Stimulated activated CD8-positive, alpha-beta memory T cell treated with anti-CD3 and anti-CD28 coated beads, Interleukin-15, amount 100 ng/mL, for 48 hours (primary cell): Measurements from ENCODE around the gene WFIKKN1.
"Not testable (repeated sequence)": the region's sequence is repeated elsewhere in the genome, so short reads cannot be mapped to it uniquely, and the experiment has no call there.

Experiments used
- DNase-seq, 2 donors: peaks; one replicate each; pipeline ENCODE4 v3.0.0-alpha.2; 2020; ENCODE audit warnings: low read depth in 2 of 2

Gene WFIKKN1

DNA sequence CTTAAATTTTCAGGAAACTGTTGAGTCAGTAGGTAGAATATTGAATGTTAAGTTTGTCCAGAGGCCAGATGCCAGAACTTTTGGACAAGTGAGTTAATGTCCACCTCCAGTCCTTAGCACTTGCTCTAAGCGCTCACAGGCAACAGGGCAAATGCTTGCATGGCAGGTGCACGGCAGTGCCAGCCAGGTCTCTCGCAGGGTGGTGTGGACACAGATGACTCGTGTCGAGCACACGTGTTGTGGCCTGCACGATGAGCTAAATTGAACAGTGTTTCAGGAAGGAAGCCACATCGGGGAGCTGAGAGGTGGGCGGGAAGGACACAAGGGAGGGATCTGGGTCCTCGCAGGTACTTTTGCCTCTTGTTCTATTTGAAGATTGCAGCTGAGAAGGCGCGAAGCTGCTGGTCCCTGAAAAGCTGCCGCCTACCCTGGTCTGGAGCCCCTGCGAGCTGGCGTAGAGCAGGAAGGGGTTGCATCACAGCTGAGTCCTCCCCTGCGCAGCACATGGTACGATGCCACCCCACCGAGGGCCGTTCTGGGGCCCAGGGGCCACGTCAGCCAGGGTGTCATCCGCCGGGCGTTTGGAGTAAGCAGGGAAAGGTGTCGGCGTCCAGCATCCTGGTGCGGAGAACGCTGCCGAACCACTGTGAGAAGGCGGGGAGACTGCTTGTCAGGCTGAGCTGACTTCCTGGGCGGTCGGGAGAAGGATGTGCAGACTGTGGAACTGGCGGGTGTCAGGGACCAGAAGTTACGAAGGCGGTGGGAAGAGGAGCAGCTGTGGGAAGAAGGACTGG is 34.6 kb upstream of the WFIKKN1 start:
- DNase-seq = no peak

DNA sequence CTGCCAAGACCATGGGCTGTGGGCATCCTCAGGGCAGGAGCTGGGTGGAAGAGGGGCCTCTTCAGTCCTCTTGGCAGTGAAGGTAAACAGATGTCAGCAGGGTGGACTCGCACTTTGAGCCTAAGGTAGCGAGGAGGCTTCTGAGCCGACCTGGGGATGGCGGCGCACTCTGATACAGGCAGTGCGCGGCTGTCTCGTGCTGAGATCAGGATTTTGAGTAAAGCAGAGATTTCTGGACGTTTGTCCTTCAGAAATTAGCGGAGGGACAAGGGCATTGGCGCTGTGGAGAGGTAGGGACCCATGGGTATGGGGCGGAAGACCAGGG is 34.1 kb upstream of the WFIKKN1 start:
- DNase-seq = no peak

DNA sequence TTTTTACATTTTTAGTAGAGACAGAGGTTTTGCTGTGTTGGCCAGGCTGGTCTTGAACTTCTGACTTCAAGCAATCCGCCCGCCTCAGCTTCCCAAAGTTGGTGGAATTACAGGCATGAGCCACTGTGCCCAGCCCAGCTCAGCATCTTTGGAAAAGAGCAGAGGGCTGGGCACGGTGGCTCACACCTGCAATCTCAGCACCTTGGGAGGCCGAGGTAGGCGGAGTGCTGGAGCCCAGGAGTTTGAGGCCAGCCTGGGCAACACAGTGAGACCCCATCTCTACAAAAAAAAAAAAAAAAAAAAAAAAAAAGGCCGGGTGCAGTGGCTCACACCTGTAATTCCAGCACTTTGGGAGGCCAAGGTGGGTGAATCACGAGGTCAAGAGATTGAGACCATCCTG is 33.1 kb upstream of the WFIKKN1 start:
- not testable (repeated sequence) for DNase-seq

DNA sequence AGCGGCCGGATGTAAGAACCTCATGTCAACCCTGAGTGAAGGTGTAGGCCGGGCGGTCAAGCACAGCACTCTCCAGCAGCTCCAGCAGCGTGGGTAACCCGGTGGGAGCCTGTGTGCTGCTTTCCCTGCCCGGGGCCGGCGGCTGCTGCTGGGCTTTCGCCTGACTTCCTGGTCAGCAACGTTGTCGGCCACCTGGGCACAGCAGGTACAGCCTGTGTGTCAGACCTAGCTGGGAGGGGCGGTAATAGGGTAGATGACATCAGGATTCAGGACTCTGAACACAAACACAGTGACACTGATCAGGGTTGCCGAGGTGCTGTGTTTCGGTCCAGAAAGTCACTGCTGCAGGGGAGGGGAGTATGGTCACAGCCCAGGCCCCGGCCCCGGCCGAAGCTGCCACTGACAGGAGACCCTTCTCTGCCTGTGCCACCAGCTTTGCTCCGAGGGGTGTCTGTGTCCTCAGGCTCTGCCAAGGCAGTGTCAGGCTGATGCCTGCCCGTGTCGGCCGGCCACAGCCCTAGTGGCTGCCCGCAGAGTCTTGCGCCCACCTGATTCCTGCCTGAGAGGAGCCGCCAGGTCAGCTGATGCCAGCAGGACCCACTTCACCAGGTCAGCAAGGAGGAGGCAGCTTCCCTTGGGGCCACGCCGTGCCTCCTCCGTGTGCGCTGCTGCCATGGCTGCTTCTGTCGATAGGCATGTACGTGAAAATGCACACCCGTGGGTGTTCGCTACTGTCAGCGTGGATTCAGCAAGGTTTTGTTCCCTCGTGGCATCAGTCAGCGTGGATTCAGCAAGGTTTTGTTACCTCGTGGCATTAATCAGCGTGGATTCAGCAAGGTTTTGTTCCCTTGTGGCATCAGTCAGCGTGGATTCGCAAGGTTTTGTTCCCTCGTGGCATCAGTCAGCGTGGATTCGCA is 31.7 kb upstream of the WFIKKN1 start:
- DNase-seq = no peak

DNA sequence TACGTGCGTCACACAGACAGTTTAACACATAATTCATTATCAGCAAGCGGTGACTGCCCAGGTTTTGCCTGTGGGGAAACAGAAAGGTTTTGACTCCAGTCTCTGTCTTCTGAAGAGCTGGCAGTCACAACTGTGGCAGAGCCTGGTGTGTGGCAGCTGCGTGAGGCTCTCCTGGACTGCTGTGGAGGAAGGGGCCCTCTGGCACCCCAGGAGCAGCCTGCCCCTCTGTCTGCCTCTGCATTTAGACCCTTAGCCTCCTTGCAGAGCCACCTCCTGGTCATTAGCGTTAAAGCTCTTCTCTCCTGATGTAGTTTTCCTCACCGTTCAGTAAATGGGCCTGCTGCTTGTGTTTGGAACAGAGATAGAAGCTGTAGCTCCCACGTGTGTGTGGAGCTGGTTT is 30.0 kb upstream of the WFIKKN1 start:
- no peak for DNase-seq

DNA sequence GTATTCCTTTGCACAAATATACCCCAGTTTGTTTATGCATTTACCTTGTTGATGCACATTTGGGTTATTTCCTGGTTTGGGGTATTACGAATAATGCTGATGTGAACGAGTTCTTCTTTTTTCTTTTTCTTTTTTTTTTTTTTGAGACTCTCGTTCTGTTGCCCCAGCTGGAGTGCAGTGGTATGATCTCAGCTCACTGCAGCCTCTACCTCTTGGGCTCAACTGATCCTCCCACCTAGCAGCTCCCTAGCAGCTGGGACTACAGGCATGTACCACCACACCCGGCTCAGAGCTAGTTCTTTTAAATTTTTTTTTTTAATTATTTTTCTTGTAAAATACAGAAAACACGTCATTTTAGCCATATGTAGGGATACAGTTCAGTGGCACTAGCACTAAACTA is 26.9 kb upstream of the WFIKKN1 start:
- DNase-seq = no peak

DNA sequence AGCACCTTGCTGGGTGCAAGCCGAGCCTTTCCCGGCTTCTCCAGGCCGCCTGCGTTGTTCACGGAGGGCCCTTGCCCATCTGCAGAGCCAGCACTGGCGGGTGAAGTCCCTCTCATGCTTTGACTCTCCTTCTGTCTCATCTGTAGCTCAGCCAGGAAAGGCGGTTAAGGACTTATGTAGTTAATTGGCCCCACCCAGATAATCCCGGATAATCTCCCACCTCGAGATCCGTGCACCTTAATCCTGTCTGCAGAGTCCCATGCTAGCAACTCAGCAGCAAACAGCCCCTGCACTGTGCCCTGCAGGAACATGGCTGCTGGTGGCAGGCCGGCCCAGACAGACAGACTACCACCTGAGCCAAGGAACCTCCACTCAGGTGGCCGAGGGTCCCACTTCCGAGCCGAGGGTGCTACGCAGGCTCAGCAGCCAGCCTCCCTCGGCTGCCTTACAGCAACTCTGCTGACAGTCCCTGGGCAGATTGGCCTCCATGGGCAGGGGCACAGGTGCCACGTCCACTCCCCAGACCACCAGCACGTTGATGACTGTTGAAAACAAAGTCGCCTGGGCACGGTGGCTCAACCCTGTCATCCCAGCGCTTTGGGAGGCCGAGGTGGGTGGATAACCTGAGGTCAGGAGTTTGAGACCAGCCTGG is 24.0 kb upstream of the WFIKKN1 start:
- no peak for DNase-seq

DNA sequence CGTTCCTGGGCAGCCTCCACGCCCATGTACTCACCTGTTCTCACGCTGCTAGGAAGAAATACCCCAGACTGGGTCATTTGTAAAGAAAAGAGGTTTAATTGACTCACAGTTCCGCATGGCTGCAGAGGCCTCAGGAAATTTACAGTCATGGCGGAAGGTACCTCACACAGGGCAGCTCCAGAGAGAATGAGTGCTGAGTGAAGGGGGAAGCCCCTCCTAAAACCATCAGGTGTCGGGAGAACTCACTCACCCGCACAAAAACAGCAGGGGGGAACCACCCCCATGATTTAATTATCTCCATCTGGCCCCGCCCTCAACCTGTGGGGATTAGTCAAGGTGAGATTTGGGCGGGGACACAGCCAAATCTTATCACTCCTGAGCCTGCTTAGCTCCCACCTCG is 22.8 kb upstream of the WFIKKN1 start:
- peak in 1 of 2 donors; percentile 50 for DNase-seq

DNA sequence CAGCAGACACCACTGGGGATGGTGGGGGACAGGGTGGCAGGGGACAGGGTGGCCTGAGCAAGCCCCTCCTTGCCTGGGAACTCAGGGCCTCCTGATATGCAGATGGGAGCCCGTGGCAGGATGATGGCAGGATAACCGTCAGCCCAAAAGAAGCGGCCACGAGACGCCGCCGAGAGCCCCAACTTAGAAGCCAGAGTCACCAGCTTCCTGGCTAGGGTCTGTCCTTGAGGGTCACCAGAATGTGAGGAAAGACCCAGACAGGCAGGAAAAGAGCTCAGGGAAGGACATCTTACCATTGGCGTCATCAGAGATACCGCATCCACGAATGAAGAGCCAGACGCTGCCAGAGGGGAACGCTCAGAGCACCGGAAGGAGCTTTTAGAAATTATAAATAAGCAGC is 21.5 kb upstream of the WFIKKN1 start:
- no peak for DNase-seq

DNA sequence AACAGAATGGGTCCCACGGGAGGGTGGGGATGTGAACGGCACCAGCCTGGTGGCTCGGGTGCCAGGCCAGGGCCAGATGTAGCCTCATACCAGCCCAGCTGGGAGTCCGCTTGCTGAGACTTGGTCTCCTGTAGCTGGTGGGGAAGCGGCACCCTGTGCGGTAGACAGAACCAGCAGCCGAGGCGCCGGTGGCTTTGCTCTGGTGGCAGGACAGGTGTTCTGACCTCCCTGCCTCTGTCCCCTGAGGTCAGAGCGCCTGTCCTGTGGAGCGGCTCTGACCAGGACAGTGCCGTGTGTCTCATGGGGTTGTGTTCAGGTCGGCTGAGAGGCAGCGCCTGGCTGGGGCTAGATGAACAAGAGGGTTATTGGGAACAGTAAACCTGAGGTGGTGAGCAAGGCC is 20.8 kb upstream of the WFIKKN1 start:
- no peak for DNase-seq

DNA sequence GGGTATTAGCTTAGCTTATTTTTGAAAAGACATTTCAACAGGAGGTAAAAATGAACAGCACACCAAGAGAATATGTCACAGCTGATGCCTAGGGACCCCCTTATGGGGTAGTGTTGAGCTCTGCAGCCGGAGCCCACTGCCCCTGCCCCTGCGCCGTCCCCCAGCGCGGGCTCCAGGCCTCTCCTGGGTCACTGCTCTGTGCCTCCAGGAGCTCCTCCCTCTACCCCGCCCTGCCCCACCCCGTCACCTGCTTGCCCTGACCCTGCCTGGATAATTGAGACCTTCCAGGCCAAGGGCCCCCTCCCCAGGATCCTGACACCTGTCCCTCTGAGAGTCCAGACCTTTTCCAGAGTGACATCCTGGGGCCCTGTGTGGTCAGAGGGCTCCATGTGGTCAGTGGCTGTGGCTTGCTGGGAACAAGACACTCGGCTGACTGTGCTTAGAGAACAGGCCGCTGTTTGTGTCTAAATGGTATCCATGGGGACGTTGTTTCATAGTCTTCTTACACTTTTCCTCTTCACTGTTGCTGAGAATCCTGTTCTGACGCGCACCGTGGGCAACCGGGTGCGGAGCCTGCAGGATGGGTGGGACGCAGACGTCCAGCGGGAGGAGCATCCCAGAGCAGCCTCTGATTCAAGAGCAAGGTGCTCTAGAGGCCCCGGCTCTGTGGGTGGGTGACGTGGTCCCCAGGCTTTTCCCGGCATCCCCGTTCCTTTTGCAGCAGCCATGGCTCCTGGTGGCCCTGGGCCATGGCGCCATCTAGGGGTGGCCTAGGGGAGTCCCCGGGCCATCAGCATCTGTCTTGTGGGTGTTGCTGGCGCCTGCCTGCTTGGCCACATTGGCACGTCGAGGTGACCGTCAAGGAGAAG is 20.0 kb upstream of the WFIKKN1 start:
- DNase-seq = peak; percentile 43 to 56

DNA sequence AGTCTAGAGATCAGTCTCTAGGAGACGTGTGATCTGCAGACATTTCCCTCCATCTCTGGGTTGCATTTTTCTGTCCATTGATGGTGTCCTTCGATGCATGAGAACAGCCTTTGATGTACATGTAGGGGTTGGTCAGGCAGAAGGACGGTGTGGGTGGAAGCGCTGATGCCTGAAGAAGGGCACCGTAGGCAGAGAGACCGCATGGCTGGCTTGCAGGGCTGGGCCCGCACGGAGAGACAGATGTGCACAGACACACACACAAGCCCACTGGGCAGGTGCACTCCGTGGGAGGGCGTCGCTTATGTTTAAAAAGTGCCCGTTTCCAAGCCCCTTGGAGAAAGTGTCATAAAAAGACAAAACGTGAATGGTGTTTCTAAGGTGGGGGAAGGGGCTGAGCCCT is 15.7 kb upstream of the WFIKKN1 start:
- no peak for DNase-seq

DNA sequence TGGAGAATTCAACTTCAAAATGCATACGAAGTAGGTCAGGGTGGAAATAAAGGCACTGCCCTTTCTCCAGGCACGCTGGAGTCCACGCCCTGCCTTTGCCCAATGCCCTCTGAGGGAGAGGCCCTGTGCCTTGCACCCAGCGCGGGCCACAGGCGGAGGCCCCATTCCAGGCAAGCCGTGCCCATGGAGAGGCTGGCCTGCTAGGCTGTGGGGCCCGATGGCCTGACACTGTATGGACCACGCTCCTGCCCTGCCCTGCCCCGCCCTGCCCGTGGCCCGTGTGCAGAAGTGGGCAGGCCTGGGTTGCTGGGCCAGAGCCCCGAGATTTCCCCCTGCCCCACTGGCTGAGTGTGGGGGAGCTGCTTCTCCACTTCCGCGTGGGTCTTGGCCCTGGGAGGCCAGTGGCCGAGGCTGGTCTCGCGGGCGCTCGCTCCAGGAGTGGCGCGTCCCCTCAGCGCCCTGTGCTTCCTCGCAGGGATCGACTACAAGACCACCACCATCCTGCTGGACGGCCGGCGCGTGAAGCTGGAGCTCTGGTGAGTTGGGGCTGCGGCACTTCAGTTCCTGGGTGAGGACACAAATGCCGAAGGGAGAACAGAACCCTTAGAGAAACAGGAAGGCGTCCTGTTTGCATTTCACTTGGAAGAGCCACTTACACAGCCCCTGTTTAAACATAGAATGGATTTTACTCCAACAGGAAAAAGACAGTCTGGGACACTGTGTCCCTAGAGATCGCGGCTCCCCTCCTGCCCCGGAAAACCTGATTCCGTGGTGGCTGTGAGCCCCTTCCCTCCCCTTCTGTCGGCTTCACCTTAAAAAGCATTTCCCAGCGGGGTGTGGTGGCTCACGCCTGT is 13.8 kb upstream of the WFIKKN1 start:
- no peak for DNase-seq

DNA sequence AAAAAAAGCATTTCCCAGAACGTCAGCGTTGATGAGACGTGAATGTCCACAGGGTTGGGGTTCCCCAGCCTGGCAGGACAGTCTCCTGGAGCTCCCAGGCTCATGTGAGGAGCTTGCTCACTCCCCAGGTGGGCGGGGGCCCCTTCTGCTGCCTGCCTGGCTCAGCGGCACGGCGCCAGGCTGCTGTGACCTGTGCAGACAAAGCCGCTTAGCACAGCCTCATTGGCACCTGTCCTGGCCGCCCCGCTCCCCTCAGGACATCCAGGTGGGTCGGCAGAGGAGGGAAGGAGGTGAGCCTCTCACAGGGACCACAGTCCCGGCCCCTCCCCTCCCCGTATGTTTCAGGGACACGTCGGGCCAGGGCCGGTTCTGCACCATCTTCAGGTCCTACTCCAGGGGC is 12.9 kb upstream of the WFIKKN1 start:
- DNase-seq = no peak

DNA sequence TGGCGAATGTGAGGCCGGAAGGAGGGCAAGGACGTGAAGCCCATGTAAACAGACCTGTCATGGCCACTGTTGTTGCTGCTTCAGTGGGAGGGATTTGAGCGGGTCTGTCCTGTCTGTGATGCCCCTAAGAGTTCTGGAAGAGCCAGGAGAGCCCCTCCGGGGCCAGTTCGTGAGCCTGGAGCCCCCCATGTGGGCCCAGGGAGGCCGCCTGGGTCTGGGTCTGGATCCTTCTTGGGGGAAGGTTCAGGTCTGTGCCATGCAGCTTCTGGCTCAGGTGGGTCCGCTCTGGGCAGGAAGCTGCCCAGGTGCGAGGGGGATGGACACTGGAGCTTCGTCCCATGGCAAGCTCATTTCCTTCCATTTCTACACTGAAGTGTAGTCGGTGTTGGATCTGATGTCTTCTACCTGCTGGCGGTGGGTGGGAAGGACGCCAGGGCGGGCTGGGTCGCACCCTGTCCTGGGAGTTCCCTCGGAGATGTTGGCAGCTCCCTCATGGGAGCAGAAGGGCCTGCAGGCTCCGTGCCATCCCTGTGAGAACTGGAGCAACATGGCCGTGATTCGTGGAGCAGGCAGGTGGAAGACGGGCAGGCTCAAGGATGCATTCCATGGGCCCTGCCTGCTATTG is 11.2 kb upstream of the WFIKKN1 start:
- DNase-seq = no peak

DNA sequence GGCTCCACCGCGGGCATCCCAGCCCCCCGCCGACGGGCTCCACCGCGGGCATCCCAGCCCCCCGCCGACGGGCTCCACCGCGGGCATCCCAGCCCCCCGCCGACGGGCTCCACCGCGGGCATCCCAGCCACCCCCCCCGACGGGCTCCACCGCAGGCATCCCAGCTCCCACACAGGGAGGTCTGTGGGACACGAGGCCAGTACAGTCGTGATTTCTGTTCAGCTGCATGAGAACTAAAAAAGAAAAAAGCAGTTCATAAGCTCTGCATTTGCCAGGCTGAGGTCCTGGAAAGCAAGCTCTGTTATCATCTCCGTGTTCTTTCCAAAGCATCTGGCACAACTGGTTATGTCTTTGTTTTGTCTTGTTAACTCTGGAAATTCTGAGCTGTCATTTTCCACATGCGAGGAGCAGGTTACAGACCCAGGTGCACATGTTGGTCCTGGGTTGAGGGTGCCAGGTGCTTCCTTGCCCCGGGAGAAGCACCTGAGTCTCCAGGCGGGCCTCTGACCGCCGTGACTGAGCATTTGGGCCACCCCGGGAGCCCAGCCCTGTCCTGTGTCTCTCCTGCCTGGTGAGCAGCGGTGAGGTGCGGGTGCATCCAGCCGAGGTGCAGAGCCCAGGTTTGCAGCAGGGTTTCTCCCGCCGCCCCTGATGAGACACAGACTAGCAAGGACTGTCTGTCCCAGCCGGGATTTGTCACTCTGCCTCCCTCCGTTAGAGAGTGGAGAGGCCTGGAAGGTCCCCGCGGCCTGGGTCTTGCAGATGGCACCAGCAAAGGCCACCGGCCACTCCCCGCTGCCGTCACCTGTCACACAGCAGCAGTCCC is 9.9 kb upstream of the WFIKKN1 start:
- no peak for DNase-seq

DNA sequence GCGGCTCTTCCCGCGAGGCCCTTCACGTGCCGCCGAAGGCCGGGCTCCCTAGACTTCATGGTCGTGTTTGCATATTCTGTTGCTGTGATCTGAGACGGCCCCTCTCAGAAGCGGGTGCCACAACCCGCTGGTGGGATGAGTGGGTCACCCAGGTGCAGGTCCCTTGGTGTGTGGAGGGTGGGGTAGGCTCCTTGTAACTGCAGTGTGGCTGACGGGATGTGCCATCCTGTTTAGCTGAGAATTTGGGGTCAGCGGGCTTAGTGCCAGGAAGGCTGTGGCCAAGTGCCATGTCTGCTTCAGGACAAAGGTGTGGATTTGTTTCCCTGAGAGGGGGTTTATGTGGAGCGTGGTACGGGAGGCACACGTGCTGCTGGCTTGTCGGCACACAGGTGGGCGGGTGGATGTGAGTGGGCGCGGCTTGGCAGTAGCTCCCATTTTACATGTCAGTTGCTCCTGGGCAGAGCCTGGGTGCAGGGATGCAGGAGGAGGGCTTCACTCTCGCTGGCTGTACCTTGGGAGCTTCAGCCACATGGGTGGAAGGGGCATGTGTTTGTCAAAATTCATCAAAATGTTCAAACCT is 9.2 kb upstream of the WFIKKN1 start:
- no peak for DNase-seq

DNA sequence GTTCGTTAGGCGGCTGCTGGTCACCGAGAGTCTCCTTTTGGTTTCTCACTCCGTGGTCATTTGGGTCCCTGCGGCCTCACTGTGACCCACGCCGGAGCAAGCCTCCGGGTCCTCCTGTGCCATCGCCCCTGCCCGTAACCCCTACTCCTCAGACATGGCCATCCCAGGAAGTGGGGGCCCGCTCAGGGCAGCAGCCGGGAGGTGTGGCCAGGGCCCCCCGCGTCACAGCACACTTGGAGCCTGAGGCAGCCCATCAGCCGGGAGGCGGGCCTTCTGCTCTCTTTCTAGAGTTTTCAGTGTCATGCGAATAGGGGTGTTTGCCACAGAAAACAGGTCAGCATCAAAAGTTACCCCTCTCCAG is 7.9 kb upstream of the WFIKKN1 start:
- DNase-seq = no peak

DNA sequence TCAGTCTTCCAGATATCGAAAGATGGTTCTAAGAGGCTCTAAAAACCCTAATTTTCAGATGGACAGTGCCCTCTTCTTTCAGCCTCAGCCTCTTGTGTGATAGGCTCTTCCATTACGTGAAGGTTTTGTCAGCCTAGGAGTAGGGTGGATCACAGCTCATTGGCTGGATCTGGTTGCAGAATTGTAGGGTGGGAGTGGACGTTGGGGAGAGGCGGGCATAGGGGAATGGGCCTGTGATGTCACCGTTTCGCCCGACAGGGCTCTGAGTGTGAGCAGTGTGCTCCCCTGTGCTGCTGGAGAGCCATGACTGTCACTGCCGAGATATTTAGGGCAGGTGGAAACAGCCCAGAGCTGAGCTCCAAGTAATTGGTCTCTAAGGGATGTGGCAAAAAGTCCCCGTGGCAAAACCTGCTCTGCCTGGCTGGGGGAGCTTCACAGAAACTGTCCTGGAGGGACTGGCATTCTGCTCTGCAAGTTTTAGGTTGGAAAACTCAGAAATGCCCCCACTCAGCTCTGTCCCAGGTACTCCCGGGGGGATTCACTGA is 6.2 kb upstream of the WFIKKN1 start:
- no peak for DNase-seq
